GM21723 (cell line): Measurements from ENCODE around the gene CIB4.

Experiments used
- ATAC-seq: cut with Tn5 transposase; IDR thresholded peaks from one replicate; pipeline ENCODE4 v1.9.1; 2021; ENCODE audit warnings: mild to moderate bottlenecking, moderate library complexity; ENCODE audit not compliant: unreplicated experiment

CIB4 gene

GRCh38 chr2:26640781-26641564, at the start of gene CIB4:
CIB4 (minus strand) TSS chr2:26641366; CDS start chr2:26641314, 52 bp downstream.
- no peak for ATAC-seq

- ATAC-seq: no peak
Observed at GRCh38 chr2:26687801-26688200, 46.6 kb upstream of the CIB4 start.

GRCh38 chr2:26687328-26687727, 46.2 kb upstream of the CIB4 start:
- no peak for ATAC-seq

GRCh38 chr2:26685989-26686839, 45.0 kb upstream of the CIB4 start:
- ATAC-seq: no peak

- no peak for ATAC-seq
Observed at GRCh38 chr2:26685341-26685740, 44.2 kb upstream of the CIB4 start.

- no peak for ATAC-seq
Observed at GRCh38 chr2:26683583-26683982, 42.4 kb upstream of the CIB4 start.

- no peak for ATAC-seq
Observed at GRCh38 chr2:26682155-26682554, 41.0 kb upstream of the CIB4 start.

GRCh38 chr2:26681656-26682055, 40.5 kb upstream of the CIB4 start:
- no peak for ATAC-seq

- no peak for ATAC-seq
Observed at GRCh38 chr2:26679867-26680266, 38.7 kb upstream of the CIB4 start.

- no peak for ATAC-seq
Observed at GRCh38 chr2:26678035-26678434, 36.9 kb upstream of the CIB4 start.

GRCh38 chr2:26675651-26676255, 34.6 kb upstream of the CIB4 start:
- ATAC-seq: no peak

GRCh38 chr2:26674771-26675170, 33.6 kb upstream of the CIB4 start:
- no peak for ATAC-seq

GRCh38 chr2:26674002-26674751, 33.0 kb upstream of the CIB4 start:
- ATAC-seq: no peak

GRCh38 chr2:26672818-26673393, 31.7 kb upstream of the CIB4 start:
- no peak for ATAC-seq

- no peak for ATAC-seq
Observed at GRCh38 chr2:26672112-26672817, 31.1 kb upstream of the CIB4 start.

- no peak for ATAC-seq
Observed at GRCh38 chr2:26671691-26672090, 30.5 kb upstream of the CIB4 start.

GRCh38 chr2:26670931-26671460, 29.8 kb upstream of the CIB4 start:
- ATAC-seq: no peak

- ATAC-seq: no peak
Observed at GRCh38 chr2:26670171-26670570, 29.0 kb upstream of the CIB4 start.

GRCh38 chr2:26668856-26669750, 27.9 kb upstream of the CIB4 start:
- no peak for ATAC-seq
